Upper lobe of left lung (tissue), 4 donors: ENCODE results near the gene MLLT1.

ENCODE experiments used
- CTCF ChIP-seq, 6 experiments: fragments of 450-650 bp in 4 of 6; fragments of 200-600 bp in 2 of 6; sonication (generic) in 2 of 6; IDR thresholded peaks; one replicate each; pipeline ENCODE4 v1.5.1; 2016 to 2019; ENCODE audit warnings: antibody characterized with exemption in 6 of 6
- POLR2A ChIP-seq, 4 donors: fragments of 450-650 bp; IDR thresholded peaks; one replicate each; pipeline ENCODE4 v1.5.1; 2016 to 2017; ENCODE audit warnings: antibody characterized with exemption in 4 of 4, mild to moderate bottlenecking in 2 of 4

GRCh38 chr19:6232601-6233055, 47.1 kb downstream of the MLLT1 start:
- TF ChIP-seq CTCF (IDR thresholded peaks at IDR 0.05) (no peak), POLR2A (IDR thresholded peaks at IDR 0.05) (no peak)
